ENCODE results near the gene LAMB1.
"Not testable (repeated sequence)": the region's sequence is repeated elsewhere in the genome, so short reads cannot be mapped to it uniquely, and the experiment has no call there.

The LAMB1 gene

DNA sequence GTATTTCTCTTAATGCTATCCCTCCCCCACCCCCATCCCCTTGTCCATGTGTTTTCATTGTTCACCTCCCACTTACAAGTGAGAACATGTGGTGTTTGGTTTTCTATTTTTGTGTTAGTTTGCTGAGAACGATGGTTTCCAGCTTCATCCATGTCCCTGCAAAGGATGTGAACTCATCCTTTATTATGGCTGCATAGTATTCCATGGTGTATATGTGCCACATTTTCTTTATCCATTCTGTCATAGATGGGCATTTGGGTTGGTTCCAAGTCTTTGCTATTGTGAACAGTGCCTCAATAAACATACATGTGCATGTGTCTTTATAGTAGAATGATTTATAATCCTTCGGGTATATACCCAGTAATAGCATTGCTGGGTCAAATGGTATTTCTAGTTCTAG, 81.1 kb downstream of the LAMB1 start:
- not testable (repeated sequence) for DNase-seq

DNA sequence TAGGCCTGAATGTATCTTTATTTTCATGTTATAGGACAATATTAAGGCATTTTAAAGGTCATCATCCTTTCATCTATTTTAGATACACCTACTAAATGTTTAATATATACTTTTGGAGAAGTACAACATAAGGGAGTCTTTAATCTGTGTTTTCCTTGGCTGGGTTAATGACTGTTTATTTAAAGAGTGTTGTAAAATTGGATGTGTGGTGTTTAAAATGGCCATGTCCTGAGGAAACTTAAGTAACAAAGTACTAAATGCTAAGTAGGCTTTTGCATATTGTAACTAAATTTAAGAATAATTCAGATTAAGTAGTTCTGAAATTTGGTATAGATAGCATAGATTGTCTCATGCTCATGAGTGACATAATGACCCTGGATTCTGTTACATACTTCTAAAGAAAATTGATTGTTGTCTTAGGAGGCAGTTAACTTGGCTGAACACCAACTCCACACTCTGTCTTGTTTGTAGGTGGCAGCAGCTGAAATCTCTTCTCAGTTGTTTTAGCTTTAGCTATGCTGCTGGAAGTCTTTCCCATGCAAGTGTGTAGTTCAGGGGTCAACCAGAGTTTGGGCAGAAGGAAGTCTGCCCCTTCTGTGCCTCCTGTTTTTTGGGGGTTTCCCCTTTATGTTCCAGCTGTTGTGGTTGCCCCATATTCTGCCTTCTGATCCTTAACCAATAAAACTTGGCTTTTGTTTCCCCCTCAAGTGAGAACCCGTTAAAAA, 82.8 kb downstream of the LAMB1 start:
- DNase-seq: no peak

DNA sequence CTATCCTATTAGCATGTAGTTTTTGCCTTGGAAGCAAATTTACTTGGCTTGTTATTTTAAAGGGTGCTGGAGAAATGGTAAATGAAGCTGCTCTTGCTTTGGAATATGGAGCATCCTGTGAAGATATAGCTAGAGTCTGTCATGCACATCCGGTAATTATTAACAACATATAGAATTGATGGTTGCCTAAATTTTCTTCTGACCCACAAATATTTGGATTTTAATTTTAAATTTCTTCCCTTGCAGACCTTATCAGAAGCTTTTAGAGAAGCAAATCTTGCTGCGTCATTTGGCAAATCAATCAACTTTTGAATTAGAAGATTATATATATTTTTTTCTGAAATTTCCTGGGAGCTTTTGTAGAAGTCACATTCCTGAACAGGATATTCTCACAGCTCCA, 84.0 kb downstream of the LAMB1 start:
- DNase-seq: no peak

DNA sequence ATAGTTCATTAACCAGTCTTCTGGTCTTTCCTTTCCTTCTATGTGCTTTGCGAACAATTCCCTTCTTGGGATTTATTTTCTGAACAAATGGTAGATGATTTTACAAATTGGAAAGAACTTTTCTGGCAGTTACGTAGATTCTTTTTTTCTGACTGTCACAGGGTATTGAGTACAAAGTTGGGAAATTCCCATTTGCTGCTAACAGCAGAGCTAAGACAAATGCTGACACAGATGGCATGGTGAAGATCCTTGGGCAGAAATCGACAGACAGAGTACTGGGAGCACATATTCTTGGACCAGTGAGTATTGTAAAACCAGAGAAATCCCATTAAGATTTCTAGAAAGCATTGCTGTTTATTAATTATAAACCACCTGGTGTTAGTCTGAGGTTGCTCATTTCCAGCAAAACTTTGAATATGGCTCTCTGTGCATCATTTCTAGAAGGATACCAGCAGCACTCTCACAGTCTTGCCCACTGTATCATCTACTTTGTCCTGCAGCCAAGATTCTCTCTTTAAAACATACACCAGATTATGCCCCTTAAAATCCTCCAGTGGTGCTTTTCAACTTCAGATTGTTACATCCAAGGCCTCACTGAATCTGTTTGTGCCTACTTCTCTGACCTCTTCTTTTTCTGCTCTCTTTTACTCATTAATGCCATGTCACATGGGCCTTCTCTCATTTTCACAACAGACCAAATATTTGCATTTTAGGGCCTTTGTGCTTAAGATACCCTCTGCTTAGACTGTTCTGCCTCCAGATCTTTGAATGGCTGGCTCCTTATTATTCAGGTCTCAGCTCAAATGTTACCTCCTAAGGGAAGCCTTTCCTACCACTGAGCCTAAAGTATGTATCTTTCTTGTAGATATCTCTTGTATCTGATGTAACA, 85.0 kb downstream of the LAMB1 start:
- no peak for DNase-seq

DNA sequence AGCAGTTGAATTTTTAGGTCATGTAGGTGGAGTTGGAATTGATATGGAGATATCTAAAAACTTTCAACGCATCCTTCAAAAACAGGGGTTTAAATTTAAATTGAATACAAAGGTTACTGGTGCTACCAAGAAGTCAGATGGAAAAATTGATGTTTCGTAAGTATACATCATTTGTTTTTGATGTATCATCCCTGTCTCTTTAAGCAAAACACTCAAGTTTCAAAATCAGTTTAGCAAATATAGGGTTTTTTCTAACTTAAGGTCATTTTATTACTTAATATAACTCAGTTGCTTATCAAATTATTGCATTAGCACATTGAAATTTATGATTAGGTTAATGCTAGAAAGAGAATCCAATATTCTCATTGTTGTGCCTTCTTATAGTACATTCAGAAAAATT, 87.4 kb downstream of the LAMB1 start:
- DNase-seq: no peak

DNA sequence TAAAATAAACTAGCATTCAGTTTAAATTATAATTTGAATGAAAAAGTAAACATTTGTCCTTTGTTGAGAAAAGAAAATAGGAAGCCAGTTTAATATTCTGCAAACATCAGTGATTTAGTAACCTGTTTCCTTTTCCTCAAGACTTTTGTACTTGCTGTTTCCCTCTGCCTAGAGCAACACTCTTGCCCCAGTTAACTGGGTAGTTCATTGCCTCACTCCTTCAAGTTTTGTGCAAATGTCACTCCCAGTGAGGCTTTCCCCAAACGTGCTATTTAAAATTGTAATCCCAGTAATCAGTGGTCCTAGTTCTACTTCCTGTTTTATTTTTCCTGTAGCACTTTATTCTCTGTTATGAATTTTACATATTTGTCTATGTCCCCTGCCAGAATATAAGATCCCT, 88.1 kb downstream of the LAMB1 start:
- DNase-seq: no peak

DNA sequence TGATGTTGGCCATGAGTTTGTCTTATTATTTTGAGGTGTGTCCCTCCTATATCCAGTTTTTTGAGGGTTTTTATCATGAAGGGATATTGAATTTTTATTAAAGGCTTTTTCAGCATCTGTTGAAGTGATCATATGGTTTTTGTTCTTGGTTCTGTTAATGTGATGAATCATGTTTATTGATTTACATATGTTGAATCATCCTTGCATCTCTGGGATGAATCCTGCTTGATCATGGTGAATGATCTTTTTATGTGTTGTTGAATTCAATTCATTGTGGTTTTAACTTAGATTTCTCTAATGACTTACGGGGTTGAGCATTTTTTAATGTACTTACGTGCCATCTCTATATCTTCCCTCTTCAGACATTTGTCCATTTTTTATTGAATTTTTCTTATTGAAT, 89.1 kb downstream of the LAMB1 start:
- no peak for DNase-seq

DNA sequence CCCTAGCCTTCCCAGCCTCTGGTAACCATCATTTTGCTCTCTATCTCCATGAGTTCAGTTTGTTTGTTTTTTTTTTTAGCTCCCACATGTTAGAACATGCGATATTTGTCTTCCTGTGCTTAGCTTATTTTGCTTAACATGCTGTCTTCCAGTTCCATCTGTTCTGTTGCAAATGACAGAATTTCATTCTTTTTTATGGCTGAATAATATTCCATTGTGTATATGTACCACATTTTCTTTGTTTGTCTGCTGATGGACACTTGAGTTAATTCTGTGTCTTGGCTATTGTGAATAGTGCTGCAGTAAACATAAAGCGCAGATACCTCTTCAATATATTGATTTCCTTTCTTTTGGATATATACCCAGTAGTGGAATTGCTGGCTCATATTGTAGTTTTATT, 91.0 kb downstream of the LAMB1 start:
- no peak for DNase-seq

DNA sequence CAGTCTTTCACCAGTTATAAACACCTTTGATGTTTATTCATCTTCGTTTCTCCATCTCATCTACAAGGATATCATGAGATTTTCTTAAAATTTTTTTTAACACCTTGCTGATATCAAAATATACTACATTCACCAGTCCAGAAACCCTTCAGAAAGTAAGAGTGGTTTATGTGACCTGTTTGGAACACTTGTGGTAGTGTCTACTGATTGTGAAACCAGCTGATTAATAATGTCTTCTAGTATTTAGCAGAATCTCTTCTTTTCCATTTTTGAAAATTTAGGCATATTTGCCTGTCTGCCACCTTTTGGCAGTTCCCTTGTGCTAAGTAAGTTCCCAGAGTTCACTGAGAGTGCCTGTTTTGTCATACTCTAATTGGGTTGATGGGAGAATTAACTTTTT, 93.5 kb downstream of the LAMB1 start:
- no peak for DNase-seq

DNA sequence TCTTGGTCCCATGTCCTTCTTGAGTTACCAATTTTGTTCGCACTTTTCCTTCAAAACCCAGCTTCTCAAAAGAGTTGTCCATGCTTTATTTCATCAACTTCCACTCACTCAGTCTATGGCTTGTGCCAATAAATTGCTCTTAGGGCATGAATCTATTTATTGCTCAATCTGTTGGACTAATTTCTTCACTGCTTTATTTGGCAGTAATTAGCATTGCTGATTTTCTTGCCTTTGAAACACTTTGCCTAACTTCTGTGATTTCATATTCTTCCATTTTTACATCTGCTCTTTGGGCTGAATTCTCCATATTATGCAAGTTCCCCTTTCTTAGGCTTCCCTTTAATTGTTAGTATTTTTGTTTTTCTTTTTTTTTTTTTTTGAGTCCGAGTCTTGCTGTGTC, 95.2 kb downstream of the LAMB1 start:
- no peak for DNase-seq

DNA sequence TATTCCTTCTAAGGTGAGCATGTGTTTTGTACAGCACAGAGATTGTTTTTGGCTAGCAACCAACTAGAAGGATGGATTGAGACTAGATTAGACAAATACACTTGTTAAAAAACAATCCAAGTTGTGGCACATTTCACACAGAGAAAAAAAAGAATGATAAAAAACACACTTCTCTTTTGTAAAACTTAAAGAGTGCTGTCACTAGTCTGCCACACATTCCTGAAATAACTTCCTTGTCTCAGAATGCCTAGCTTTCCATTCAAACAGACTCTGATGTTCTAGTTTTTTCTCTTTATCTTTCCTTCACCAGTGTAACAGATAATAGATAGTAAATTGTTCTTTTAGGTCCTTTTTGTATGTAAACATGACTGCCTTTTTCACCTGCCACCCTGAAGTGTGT, 100.6 kb downstream of the LAMB1 start:
- DNase-seq: no peak

DNA sequence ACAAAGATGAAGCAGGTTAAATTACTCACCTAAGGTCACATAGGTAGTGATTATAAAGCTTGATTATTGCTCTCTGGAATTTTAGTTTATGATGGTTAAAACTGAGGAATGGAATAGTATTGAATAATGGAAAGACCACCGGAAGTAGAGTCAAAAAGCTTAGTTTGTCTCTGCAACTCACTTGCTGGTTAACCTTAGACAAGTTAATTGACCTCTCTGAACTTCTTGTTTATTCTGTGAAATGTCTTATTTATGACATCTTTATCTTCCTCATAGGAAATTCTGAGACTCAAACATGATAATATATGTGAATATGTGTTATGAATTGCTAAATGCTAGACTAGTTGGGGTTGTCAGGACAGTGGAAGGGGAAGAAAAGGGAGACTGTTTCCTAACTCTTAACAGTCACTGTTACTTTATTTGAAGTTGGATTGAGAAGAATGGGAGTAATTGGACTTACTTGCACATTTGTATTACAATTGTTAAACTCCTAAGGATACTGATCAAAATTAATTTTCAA, 102.4 kb downstream of the LAMB1 start:
- no peak for DNase-seq

DNA sequence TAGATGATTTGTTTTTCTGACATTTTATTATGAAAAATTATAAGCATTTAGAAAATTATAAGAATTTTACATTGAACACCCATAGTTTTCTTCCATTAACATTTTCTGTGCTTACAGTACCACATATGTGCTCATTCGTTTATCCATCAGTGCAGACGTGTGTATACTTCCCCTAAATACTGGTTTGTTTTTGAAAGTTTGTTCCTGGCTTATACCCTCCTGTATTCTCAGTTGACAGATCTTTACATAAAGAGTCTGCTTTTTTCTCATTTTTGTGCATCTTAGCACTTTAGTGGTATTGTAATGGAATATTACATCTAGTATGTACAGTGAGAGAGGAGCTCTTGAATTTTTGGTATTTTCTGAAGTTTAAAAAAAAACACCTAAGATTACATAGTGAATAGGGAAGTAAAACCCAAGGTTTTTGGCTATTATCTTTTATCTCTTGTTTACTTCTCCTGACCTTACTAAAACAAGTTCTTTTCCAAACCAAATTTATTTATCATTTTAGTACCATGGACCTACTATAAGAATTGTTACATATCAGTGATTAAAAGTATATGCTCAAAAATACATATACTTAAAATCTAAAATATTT, 103.9 kb downstream of the LAMB1 start:
- DNase-seq: no peak

DNA sequence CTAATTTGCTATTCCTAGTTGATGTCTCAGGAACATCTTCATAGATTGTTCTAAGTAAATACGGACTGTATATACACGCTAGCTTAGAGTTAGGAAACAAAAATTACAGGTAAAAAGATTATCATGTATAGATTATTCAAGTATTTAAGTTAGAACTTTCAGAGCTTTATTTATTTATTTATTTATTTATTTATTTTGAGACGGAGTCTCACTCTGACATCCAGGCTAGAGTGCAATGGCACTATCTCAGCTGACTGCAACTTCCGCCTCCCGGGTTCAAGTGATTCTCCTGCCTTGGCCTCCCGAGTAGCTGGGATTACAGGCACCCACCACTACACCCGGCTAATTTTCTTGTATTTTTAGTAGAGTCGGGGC, 110.6 kb downstream of the LAMB1 start:
- DNase-seq: not testable (repeated sequence)

DNA sequence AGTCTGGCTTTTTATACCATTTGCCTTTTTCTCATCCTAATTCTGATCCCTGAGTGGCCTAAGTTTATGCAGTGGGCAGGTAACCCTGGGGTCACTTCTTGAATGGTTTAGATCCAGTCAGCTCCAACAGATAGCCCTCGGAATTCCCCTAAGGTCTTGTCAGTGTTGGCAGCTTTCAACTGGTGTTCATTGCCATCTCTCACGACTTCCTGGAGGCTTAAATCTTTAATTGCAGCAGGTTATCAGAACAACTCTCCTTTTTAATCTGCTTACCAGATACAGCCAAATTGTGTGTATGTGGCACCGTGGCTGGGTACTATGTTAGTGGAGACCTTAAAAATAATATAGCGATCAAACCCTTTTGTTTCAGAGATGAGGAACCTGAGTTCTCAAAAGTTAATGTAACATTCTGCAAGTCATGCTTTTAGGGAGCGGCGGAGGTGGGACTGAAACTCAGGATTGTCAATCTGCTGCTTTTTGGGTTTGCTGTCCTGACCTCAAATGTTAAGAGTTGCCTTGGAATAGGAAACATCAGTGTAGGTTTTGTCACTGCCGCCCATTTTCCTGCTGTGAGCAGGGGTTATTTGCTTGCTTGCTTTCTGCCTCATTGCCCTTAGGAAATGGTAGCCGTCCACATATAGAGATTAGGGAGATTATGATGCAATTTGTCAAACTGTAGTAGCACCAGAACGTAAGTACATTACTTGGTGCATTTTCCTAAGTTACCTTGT, 111.2 kb downstream of the LAMB1 start:
- DNase-seq: no peak

DNA sequence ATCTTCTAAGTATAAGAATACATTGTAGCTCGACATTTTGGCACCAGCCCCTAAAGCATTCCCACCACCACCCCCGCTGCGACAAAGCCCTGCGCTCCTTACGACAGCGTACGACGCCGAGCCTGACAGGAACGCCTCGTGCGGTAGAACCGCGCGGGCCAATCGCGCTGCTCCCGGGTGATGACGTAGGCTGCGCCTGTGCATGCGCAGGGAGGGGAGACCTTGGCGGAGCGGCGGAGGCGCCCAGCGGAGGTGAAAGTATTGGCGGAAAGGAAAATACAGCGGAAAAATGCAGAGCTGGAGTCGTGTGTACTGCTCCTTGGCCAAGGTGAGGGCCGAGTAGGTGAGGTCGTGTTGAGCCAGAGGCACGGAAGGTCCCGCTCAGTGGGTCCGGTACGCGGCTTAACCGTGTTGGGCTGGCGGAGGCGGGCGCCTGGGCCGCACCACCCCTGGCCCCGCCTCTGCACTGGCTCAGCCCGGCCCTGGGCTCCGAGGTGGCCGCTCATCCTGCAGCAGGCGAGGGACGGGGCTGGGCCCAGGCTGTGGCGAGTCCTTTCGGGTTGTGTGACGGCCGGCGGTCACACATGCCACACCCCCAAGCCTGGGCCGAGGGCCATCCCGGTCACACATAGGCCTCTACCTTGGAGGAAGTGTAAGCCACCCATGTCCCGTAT, 111.9 kb downstream of the LAMB1 start, which contains the start of gene DLD:
Gene DLD, plus strand, starts transcription at position 222 of the 674 bp plus-strand sequence. Its CDS starts 68 bp downstream, at position 290.
- peak; percentile 59 to 96 (median 90) for DNase-seq

DNA sequence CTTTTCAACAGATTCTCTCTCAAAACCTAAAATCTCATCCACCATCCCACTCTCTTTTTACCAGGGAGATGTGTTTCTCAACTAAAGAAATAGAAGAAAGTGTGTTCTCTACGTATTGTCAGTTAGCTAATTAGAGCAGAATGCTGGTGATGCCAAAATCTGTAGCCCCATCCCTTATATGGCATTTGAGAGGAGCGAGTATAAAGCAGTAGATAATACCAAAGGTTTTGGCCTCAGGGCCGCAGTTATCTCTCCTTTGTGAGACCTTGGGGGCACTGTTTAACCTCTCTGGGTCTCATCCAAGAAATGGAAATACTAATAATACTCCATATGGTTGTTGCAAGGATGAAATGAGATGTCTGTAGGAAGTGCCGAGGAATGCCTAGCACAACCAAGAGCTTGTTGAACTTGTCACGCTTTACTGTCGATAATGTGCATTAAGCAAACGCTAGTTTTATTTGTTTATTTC, 112.4 kb downstream of the LAMB1 start:
- DNase-seq: peak in 4 of 58 donors; percentile 37 to 56 (median 44)

DNA sequence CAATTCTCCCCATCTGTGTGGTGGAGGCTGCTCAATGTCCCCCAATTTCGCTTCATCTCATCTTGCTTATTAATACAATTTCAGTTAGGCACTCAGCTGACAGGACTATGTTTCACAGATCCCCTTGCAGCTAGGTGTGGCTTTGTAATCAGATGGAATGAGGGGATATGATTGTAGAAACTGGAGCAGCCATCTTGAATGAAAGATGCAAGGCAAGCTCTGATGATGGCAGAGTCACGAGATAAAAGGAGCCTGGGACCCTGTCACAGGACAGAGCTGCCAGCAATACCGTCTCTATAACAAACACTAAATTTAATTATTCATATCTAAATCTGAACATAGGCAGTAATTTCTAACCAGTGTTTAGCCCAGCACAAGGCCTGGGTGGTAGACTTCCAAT, 113.0 kb downstream of the LAMB1 start:
- no peak for DNase-seq

DNA sequence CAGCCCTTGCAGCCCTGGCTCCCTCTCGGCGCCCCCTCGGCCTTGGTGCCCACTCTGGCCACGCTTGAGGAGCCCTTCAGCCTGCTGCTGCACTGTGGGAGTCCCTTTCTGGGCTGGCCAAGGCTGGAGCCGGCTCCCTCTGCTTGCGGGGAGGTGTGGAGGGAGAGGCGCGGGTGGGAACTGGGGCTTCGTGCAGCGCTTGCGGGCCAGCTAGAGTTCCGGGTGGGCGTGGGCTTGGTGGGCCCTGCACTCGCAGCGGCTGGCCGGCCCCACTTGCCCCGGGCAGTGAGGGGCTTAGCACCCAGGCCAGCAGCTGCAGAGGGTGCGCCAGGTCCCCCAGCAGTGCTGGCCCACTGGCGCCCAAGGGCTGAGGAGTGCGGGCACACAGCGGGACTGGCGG, 115.1 kb downstream of the LAMB1 start:
- not testable (repeated sequence) for DNase-seq

DNA sequence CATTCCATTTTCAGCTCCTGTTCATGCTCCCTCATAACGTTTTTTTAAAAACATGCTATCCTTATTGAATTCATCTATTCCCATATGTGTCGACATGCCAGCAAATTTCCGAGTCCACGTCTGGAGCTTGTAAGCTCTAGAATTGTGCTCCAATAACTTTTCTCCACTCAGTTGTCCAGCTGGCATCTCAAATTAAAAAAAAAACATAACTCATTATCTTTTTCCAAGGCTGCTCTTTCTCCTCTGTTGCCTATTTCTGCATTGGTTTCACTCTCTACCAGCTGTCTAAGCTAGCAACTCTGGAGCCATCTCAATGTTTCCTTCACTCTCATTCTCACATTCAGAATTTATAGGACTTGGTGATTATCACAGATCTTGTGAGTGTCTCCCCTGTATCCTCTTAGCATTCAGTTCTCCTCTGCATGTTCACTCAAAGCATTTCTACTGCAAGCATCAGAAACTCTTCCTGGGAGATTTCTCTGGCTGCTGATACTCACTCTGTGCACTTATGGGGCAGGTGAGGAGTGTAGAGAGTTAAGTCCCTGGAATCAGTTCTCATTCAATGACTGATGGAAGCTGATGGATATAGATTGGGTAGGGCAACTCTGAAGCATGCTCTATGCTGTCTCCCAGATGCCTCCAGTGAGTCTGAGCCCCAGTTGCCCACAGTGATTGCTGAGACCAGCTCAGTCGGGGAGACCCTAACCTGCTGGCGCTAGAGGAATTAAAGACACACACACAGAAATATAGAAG, 118.7 kb downstream of the LAMB1 start:
- DNase-seq: peak in 1 of 58 donors; percentile 22

Measured in anterior cingulate cortex (tissue), 58 donors.